IPS-15b (cell line): ENCODE data around the gene MGME1.

Experiments
- H3K27me3 ChIP-seq: one replicate; pipeline ENCODE4 v1.6.1; 2013; ENCODE audit warnings: low read length; ENCODE audit not compliant: control insufficient read depth, insufficient read depth
- H3K36me3 ChIP-seq: one replicate; pipeline ENCODE4 v1.6.1; 2013; ENCODE audit warnings: low read length; ENCODE audit not compliant: control insufficient read depth, insufficient read depth
- H3K4me1 ChIP-seq: one replicate; pipeline ENCODE4 v1.6.1; 2013; ENCODE audit warnings: mild to moderate bottlenecking, low read length; ENCODE audit not compliant: control insufficient read depth, insufficient read depth
- H3K4me3 ChIP-seq: one replicate; pipeline ENCODE4 v1.5.1; 2013; ENCODE audit warnings: low read depth, low read length
- H3K9ac ChIP-seq: one replicate; pipeline ENCODE4 v1.6.1; 2013; ENCODE audit warnings: low read depth, mild to moderate bottlenecking, low read length
- H3K9me3 ChIP-seq: one replicate; pipeline ENCODE4 v1.6.1; 2013; ENCODE audit warnings: mild to moderate bottlenecking, low read length; ENCODE audit not compliant: control insufficient read depth, insufficient read depth

The MGME1 gene

GRCh38 chr20:17943343-17943742, 25.5 kb upstream of the MGME1 start:
- Histone ChIP-seq H3K4me1 (peaks cover 14% of the 10 kb centered on the region), H3K36me3 (peaks cover 35% of the 10 kb centered on the region), H3K27me3 (no peaks in the 10 kb centered on the region)

GRCh38 chr20:17944854-17945474, 23.9 kb upstream of the MGME1 start:
- peaks cover 52% of the 10 kb centered on the region for H3K36me3 ChIP-seq
- H3K9ac ChIP-seq, result no peak overlapping the region
- H3K27me3 ChIP-seq, result no peaks in the 10 kb centered on the region
- no peaks in the 10 kb centered on the region for H3K9me3 ChIP-seq
- H3K4me1 ChIP-seq, result peaks cover 8% of the 10 kb centered on the region
- H3K4me3 ChIP-seq, result no peak overlapping the region

More at GRCh38 chr20:17943343-17943742, 25.5 kb upstream of the MGME1 start:
- no peaks in the 10 kb centered on the region for H3K9me3 ChIP-seq
- no peak overlapping the region for H3K4me3 ChIP-seq
- H3K9ac ChIP-seq, result no peak overlapping the region

- no peaks in the 10 kb centered on the region for H3K4me1 ChIP-seq
- H3K9ac ChIP-seq, result no peak overlapping the region
- H3K36me3 ChIP-seq, result peaks cover 61% of the 10 kb centered on the region
- H3K4me3 ChIP-seq, result no peak overlapping the region
- no peaks in the 10 kb centered on the region for H3K27me3 ChIP-seq
- H3K9me3 ChIP-seq, result no peaks in the 10 kb centered on the region
Observed at GRCh38 chr20:17946040-17946439, 22.8 kb upstream of the MGME1 start.

GRCh38 chr20:17946572-17947473, 22.0 kb upstream of the MGME1 start:
- no peaks in the 10 kb centered on the region for H3K4me1 ChIP-seq
- H3K9me3 ChIP-seq, result no peaks in the 10 kb centered on the region
- H3K9ac ChIP-seq, result no peak overlapping the region
- peaks cover 64% of the 10 kb centered on the region for H3K36me3 ChIP-seq
- no peaks in the 10 kb centered on the region for H3K27me3 ChIP-seq
- no peak overlapping the region for H3K4me3 ChIP-seq

- Histone ChIP-seq H3K4me1 (no peaks in the 10 kb centered on the region), H3K27me3 (no peaks in the 10 kb centered on the region), H3K36me3 (peaks cover 59% of the 10 kb centered on the region), H3K4me3 (no peak overlapping the region), H3K9ac (no peak overlapping the region), H3K9me3 (no peaks in the 10 kb centered on the region)
Observed at GRCh38 chr20:17947474-17947815, 21.4 kb upstream of the MGME1 start.

- H3K9me3 ChIP-seq, result no peaks in the 10 kb centered on the region
- no peaks in the 10 kb centered on the region for H3K27me3 ChIP-seq
- no peak overlapping the region for H3K9ac ChIP-seq
- no peak overlapping the region for H3K4me3 ChIP-seq
- H3K4me1 ChIP-seq, result no peaks in the 10 kb centered on the region
- peaks cover 60% of the 10 kb centered on the region for H3K36me3 ChIP-seq
Observed at GRCh38 chr20:17948442-17948841, 20.4 kb upstream of the MGME1 start.

- Histone ChIP-seq H3K4me3 (no peak overlapping the region), H3K4me1 (no peaks in the 10 kb centered on the region), H3K27me3 (no peaks in the 10 kb centered on the region), H3K36me3 (peaks cover 68% of the 10 kb centered on the region), H3K9ac (no peak overlapping the region), H3K9me3 (no peaks in the 10 kb centered on the region)
Observed at GRCh38 chr20:17949899-17950298, 18.9 kb upstream of the MGME1 start.

- H3K36me3 ChIP-seq, result peaks cover 70% of the 10 kb centered on the region
- no peaks in the 10 kb centered on the region for H3K9me3 ChIP-seq
- H3K4me3 ChIP-seq, result no peak overlapping the region
- no peaks in the 10 kb centered on the region for H3K27me3 ChIP-seq
- no peaks in the 10 kb centered on the region for H3K4me1 ChIP-seq
- no peak overlapping the region for H3K9ac ChIP-seq
Observed at GRCh38 chr20:17950670-17951069, 18.1 kb upstream of the MGME1 start.

GRCh38 chr20:17951323-17951722, 17.5 kb upstream of the MGME1 start:
- Histone ChIP-seq H3K4me1 (no peaks in the 10 kb centered on the region), H3K27me3 (no peaks in the 10 kb centered on the region), H3K36me3 (peaks cover 71% of the 10 kb centered on the region), H3K9me3 (no peaks in the 10 kb centered on the region), H3K4me3 (no peak overlapping the region), H3K9ac (no peak overlapping the region)

- H3K4me3 ChIP-seq, result no peak overlapping the region
- H3K4me1 ChIP-seq, result no peaks in the 10 kb centered on the region
- no peaks in the 10 kb centered on the region for H3K9me3 ChIP-seq
- H3K9ac ChIP-seq, result no peak overlapping the region
- no peaks in the 10 kb centered on the region for H3K27me3 ChIP-seq
- peaks cover 65% of the 10 kb centered on the region for H3K36me3 ChIP-seq
Observed at GRCh38 chr20:17952692-17953684, 15.8 kb upstream of the MGME1 start.

- peaks cover 57% of the 10 kb centered on the region for H3K36me3 ChIP-seq
- no peaks in the 10 kb centered on the region for H3K27me3 ChIP-seq
- no peak overlapping the region for H3K4me3 ChIP-seq
- peaks cover 5% of the 10 kb centered on the region for H3K4me1 ChIP-seq
- H3K9ac ChIP-seq, result no peak overlapping the region
- no peaks in the 10 kb centered on the region for H3K9me3 ChIP-seq
Observed at GRCh38 chr20:17953935-17954334, 14.9 kb upstream of the MGME1 start.
